HG03039 (cell line): ENCODE measurements around the gene LHPP.

ENCODE experiments used
- ATAC-seq: cut with Tn5 transposase; IDR thresholded peaks from one replicate; pipeline ENCODE4 v1.9.1; 2021; ENCODE audit warnings: mild to moderate bottlenecking, moderate library complexity; ENCODE audit not compliant: unreplicated experiment

Gene LHPP

DNA sequence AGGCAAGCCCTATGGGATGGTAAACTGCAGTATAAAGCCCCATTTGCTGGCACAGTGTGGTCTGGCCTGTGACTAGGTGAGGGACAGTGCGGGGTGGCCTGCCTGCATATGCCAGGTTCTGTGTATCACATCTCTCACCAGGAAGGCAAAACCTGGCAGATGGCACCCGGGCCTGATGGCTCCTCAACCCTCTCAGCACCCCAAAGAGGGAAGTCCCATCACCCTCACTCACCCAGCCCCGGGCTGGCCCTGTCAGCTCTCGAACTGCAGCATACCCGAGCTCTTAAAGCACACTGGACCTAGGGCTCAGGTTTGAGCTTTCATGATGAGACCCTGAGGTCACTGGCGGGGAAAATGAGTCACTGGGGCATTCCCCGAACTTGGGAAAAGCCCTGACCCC, 130.5 kb downstream of the LHPP start:
- ATAC-seq: no peak

DNA sequence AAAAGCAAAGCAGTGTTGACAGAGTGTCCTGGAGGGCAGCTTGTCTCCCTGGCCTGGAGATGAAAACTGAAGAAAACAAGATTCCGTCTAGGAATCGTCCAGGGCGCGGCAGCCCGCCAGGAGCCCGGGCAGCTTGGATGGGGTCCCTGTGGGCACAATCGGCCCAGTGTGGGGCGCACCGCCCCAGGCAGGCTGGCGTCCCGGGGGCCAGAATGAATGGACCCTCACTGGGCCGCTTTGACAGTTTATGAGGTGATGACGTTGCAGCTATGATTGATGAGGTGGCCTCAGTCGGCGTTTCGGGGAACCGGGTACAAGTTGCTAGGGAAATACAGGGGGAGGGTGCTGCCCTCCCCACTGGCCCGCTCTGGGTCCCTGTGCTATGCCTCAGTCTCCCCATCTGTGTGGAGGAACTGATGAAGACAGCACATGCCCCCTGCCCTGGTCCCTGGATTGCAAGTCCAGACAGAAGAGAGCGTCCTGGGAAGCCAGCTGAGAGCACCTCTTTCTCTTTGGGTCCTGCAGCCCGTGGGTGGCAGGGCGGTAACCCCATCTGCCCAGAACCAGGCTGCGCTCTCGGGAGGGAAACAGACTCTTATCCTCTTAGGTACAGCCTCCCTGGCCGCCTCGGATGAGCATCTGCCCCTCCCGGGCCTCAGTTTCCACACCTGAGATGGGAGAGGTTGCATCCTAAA, 131.3 kb downstream of the LHPP start:
- ATAC-seq: no peak

- no peak for ATAC-seq
These were observed 131.9 kb downstream of the LHPP start for GRCh38 chr10:124593431-124593985.

- ATAC-seq: no peak
These were observed 132.6 kb downstream of the LHPP start for GRCh38 chr10:124594240-124594639.

GRCh38 chr10:124595143-124595883, 133.7 kb downstream of the LHPP start:
- ATAC-seq: no peak

GRCh38 chr10:124596116-124596785, 134.6 kb downstream of the LHPP start:
- ATAC-seq: no peak

GRCh38 chr10:124596962-124597845, 135.6 kb downstream of the LHPP start:
- ATAC-seq: no peak

GRCh38 chr10:124597846-124598165, 136.2 kb downstream of the LHPP start:
- no peak for ATAC-seq

- ATAC-seq: no peak
These were observed 136.6 kb downstream of the LHPP start for GRCh38 chr10:124598196-124598595.

DNA sequence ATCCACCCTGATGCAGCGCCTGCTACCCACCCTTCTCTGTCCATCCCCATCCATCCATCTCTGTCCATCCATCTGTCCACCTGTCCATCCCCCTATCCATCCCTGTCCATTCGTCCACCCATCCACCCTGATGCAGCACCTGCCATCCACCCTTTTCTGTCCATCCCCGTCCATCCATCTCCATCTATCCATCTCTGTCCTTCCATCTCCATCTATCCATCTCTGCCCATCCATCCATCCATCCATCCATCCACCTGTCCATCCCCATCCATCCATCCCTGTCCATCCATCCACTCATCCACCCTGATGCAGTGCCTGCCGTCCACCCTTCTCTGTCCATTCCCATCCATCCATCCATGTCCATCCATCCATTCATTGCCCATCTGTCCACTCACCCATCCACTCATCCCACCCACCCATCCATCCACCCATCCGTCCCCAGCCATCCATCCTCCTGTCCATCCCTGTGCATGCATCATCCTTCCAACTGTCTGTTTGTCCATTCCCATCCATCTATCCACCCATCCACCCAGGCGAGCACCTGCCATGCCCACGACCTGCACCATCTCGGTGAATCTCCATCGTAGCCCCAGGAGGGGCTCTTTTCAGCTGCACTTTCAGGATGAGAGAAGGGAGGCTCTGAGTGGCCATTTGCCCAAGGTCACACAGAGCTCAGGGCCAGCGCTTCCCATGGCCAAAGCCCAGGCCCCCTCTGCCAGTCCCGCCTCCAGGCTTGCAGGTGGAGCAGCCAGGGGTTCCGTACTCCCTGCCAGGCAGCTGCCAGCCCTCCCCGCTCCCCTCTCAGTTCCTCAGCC, 137.4 kb downstream of the LHPP start:
- no peak for ATAC-seq

GRCh38 chr10:124599588-124600050, 138.0 kb downstream of the LHPP start:
- no peak for ATAC-seq

- ATAC-seq: no peak
These were observed 138.6 kb downstream of the LHPP start for GRCh38 chr10:124600051-124600880.

DNA sequence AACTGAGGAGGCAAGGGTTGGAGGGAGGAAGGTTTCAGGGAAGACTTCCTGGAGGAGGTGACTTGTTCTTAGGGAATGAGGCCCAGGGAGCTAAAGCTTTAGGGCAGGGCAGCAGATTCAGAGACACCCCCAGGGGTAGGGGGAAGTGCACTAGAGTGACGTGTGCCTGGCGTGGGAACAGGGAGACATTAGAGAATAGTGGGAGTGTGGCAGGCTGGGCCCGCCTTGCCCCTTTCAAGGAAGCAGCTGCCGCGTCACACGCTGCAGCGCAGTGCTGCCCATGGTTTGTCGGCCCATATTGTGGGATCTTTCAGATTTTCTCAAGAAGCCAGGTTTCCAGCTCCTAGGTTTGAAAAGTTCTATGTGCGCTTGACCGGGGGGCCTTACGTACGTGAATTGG, 139.4 kb downstream of the LHPP start:
- ATAC-seq: no peak

DNA sequence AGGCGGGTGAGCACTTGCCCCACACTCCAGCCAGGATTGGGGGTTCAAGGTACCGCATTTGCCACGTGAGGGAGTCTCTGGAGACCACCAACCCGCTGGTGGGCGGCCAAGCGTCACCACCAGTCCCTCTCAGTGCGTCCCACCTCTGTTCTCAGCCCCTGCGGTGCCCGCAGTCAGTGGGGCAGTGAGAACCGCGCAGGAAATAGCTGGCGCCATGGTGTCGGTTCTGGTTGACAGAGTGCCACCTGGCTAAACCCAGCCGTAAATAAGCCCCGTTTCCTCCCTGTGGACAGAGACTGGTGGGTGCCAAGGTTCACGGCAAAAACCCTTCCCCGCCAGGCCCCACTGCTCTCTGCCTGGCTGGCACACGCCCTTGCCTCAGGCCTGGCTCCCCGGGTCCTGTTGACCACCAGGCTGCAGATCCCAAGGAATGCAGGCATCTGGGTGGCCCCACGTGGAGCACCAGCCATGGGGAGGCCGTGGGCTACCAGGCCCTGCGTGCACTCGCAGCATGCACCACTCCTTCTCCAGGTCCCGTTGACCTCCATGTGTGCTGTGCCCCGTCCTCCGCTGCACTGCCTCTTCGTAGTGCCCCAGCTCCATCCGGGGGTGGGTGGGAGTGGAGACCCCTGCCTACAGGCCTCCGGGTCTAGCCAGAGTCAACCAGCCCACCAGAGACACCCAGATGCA, 140.0 kb downstream of the LHPP start:
- ATAC-seq: no peak

GRCh38 chr10:124602121-124602561, 140.5 kb downstream of the LHPP start:
- ATAC-seq: no peak

DNA sequence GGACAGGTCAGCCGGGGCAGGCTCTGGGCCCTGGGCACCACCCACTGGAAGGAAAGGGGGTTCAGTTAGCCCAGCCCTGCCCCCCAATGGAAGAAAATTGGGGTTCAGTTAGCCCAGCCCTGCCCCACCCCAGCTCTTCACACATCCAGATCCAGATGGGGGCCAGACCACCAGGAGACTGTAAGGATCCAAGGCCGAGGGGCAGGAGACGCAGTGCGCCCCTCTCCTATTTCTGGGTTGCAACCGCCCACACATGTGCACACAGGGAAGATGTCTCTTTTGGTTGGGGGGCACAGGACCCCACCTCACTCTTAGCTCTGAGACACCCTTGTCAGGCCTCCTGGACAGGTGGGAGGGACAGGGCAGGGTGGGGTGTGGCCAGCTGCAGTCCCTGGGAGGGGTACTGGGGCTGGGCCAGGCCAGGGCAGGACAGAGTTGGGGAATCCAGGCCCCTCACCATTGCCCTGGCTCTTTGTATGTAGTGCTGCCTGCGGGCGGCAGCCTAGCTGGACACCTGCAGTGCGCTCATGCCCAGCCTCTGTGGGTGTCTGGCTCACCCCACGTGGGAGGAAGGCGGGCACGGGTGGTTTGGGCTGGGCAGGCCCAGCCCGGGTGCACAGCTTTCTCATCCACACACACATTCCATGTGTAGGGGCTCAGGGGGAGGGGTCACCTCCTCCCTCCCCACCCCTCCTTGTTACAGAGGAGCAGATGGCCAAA, 141.2 kb downstream of the LHPP start:
- no peak for ATAC-seq

DNA sequence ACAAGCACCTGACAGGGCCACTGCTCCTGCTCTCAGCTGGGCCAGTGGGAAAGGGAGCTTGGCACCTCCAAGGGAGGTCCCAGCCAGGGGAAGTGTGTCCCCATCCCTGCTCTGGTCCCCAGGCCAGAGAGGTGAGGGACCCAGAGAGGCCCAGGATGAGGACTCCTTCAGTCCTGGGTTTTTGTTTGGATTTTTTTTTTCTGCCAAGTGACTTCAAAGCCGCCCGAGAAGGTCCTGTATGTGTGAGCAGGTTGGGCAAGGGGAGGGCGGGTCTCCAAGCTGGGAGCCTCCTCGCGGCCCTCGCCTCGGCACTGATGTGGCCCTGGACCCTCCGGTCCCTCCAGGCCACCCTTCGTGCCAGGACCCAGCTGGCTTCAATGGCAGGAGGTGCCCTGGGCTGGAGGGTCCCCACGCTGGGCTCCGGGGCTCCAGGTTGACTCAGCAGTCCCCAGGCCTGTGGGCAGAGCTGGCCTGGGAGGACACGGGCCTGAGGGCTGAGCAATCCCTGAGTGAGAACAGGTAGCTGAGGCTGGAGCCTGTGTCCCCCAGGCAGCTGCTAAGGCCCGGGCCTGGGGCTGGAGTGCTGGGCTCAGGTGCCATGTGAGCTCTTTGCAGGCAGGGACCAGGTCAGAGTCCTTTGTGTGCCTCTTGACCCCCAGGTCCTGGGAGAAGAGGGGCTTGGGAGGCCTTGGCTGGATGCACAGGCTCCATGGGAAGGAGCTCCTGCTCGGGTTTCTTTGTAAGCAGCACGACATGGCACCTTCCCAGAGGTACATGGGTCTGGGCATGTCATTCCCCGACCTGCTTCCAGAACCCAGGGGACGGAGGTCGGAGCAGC, 142.0 kb downstream of the LHPP start:
- ATAC-seq: no peak
